IPS-NIHi7 (cell line): ENCODE measurements around the gene SARS2.
"Not testable (repeated sequence)": the region's sequence is repeated elsewhere in the genome, so short reads cannot be mapped to it uniquely, and the experiment has no call there.

Experiments
- DNase-seq: peaks from one replicate; pipeline ENCODE4 v3.0.0; 2012; ENCODE audit warnings: mixed read lengths; ENCODE audit errors: extremely low spot score

Gene SARS2

GRCh38 chr19:38892841-38893240, 37.7 kb downstream of the SARS2 start:
- DNase-seq, result no peak

- DNase-seq, result no peak
These were observed 38.8 kb downstream of the SARS2 start for GRCh38 chr19:38891771-38892170.

- no peak for DNase-seq
These were observed 39.9 kb downstream of the SARS2 start for GRCh38 chr19:38890686-38891085.

GRCh38 chr19:38889803-38890202, 40.8 kb downstream of the SARS2 start:
- no peak for DNase-seq

- DNase-seq, result no peak
These were observed 41.7 kb downstream of the SARS2 start for GRCh38 chr19:38888876-38889275.

- not testable (repeated sequence) for DNase-seq
These were observed 45.9 kb downstream of the SARS2 start for GRCh38 chr19:38884691-38885090.

- no peak for DNase-seq
These were observed 47.3 kb downstream of the SARS2 start for GRCh38 chr19:38883286-38883685.

GRCh38 chr19:38880882-38881609, 49.5 kb downstream of the SARS2 start:
- peak; percentile 3 for DNase-seq

- DNase-seq, result peak; percentile 12
These were observed 50.3 kb downstream of the SARS2 start for GRCh38 chr19:38880076-38880881.

- DNase-seq, result no peak
These were observed 51.2 kb downstream of the SARS2 start for GRCh38 chr19:38879400-38879751.

- DNase-seq, result peak; percentile 18
These were observed 51.8 kb downstream of the SARS2 start for GRCh38 chr19:38878575-38879399.

- peak; percentile 31 for DNase-seq
These were observed 52.6 kb downstream of the SARS2 start, which contains the start of gene RINL for GRCh38 chr19:38877781-38878574. Gene RINL (minus strand): TSS chr19:38878275. CDS start chr19:38876742, 1,533 bp downstream.

GRCh38 chr19:38875656-38876395, 54.7 kb downstream of the SARS2 start:
- DNase-seq, result no peak

GRCh38 chr19:38873400-38873799, 57.2 kb downstream of the SARS2 start:
- not testable (repeated sequence) for DNase-seq

- peak; percentile 11 for DNase-seq
These were observed 60.0 kb downstream of the SARS2 start for GRCh38 chr19:38870612-38871011.

GRCh38 chr19:38869836-38870607, 60.5 kb downstream of the SARS2 start:
- DNase-seq, result peak; percentile 87

- peak; percentile 38 for DNase-seq
These were observed 61.3 kb downstream of the SARS2 start for GRCh38 chr19:38869160-38869835.

- DNase-seq, result peak; percentile 2
These were observed 62.0 kb downstream of the SARS2 start for GRCh38 chr19:38868551-38868950.

GRCh38 chr19:38867171-38867780, 63.3 kb downstream of the SARS2 start:
- peak; percentile 3 for DNase-seq
